Glutamatergic neuron (in vitro differentiated cells): ENCODE results near the gene PCARE. TPM values are rescaled to one million over a fixed set of nuclear protein-coding genes. Genes with fewer than 3 reads are reported as not detected.

Source experiments
- DNase-seq: peaks from one replicate; pipeline ENCODE4 v3.0.0; 2022
- H3K27ac Mint-ChIP-seq: one replicate; pipeline ENCODE4 v1.8.0; 2020; ENCODE audit warnings: mild to moderate bottlenecking, mixed read lengths, inconsistent platforms; ENCODE audit not compliant: unreplicated experiment
- H3K27me3 Mint-ChIP-seq: one replicate; pipeline ENCODE4 v1.8.0; 2020; ENCODE audit warnings: mild to moderate bottlenecking, moderate library complexity, mixed read lengths, inconsistent platforms; ENCODE audit not compliant: unreplicated experiment
- H3K36me3 Mint-ChIP-seq: one replicate; pipeline ENCODE4 v1.8.0; 2020; ENCODE audit warnings: mild to moderate bottlenecking, mixed read lengths, inconsistent platforms; ENCODE audit not compliant: unreplicated experiment
- H3K4me1 Mint-ChIP-seq: one replicate; pipeline ENCODE4 v1.8.0; 2020; ENCODE audit warnings: mild to moderate bottlenecking, low read depth, mixed read lengths, inconsistent platforms; ENCODE audit not compliant: unreplicated experiment
- H3K4me3 Mint-ChIP-seq: one replicate; pipeline ENCODE4 v1.8.0; 2020; ENCODE audit warnings: mild to moderate bottlenecking, mixed read lengths, inconsistent platforms; ENCODE audit not compliant: unreplicated experiment
- H3K9me3 Mint-ChIP-seq: one replicate; pipeline ENCODE4 v1.8.0; 2020; ENCODE audit warnings: mild to moderate bottlenecking, moderate library complexity, mixed read lengths, inconsistent platforms; ENCODE audit not compliant: unreplicated experiment
- CTCF ChIP-seq: fragments of 200-600 bp; sonication (generic); IDR thresholded peaks from one replicate; pipeline ENCODE4 v1.5.0; 2021; ENCODE audit not compliant: partially characterized antibody, unreplicated experiment
- total RNA-seq: library from RNA; stranded (reverse); fragmentation: NEBNext Ultra II Directional; extraction: Animal tissue kit (Norgen Biotek cat#: 25700); gene quantifications from one replicate; pipeline ENCODE4 v1.2.1, GENCODE V29; 2021; ENCODE audit not compliant: unreplicated experiment

The PCARE gene
- total RNA-seq, 1 donor from 2014 or later: 0.66 TPM

- Mint-ChIP-seq H3K27ac (no peak overlapping the region), H3K4me3 (no peak overlapping the region), H3K36me3 (no peaks in the 10 kb centered on the region), H3K9me3 (peaks cover 15% of the 10 kb centered on the region), H3K27me3 (peaks cover 11% of the 10 kb centered on the region), H3K4me1 (no peaks in the 10 kb centered on the region)
- DNase-seq: no peak
- no peak for TF ChIP-seq CTCF
These were observed 62.1 kb downstream of the PCARE start for GRCh38 chr2:29012211-29012681.

Other genes with a start within 250 kb of the PCARE start
- 17.5 TPM for gene TRMT61B, start 204.2 kb downstream of the PCARE start, total RNA-seq
- gene WDR43, start 179.9 kb downstream of the PCARE start, total RNA-seq: 32.5 TPM
- not detected for gene TOGARAM2, start 93.2 kb downstream of the PCARE start, total RNA-seq
- 3.3 TPM for gene CLIP4, start 40.9 kb upstream of the PCARE start, total RNA-seq